HG02588 (cell line): ENCODE results near the gene RPTOR.
"Not testable (repeated sequence)": the region's sequence is repeated elsewhere in the genome, so short reads cannot be mapped to it uniquely, and the experiment has no call there.

Experiments used
- ATAC-seq: cut with Tn5 transposase; IDR thresholded peaks from one replicate; pipeline ENCODE4 v1.9.1; 2021; ENCODE audit warnings: mild to moderate bottlenecking, moderate library complexity; ENCODE audit not compliant: unreplicated experiment

RPTOR gene

DNA sequence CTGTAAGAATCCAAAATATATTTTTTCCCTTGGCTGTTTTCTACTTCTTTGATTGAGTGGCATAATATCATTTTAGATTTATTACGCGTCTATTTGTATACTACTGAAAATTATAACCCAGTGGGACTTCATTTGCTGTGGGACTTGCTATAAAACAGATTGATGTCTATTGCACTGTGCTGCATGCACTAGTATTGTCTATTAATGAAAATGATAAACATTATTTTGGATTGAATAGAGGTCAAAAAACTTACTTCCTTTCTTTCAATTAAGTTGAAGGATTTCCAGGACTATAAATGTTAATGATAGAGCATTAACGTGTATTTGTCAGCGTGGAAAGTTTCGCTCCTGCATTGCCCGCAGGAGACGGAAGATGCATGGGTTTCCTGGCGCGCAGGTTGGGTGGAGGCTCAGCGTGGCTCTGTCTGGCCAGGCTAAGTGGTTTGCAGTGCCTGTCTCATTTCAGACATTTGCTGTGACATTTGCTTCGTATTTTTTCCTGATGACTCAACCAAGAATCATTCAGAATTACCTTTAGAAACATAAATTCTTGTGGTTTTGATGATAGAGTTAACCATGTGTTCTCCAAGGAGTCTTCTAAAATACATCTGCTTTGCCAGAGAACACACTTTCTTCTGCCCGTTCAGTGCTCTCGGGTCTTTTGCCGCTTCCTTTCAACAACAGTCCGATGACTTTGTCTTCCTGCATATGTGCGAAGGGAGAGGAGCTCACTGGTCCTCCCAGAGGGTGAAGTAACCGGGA is 216.7 kb downstream of the RPTOR start:
- ATAC-seq: no peak

DNA sequence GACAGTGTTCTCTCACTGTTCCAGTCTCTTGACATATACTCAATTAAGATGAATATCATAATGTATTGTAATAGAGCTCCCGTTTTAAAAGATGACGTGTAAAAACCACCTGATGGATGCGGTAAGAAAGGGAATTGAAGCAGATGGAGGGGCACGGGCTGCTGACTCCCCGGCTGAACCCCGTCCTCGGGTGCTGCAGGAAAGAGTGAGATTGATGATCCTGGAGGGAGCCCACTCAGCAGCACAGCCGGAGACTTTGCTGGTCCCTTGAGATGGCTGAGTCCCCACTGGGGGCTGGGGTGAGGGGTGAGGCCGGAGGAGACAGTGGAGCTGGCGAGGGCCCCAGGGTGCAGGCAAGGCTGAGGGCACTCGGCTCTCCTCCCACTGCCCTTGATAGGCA is 217.4 kb downstream of the RPTOR start:
- no peak for ATAC-seq

DNA sequence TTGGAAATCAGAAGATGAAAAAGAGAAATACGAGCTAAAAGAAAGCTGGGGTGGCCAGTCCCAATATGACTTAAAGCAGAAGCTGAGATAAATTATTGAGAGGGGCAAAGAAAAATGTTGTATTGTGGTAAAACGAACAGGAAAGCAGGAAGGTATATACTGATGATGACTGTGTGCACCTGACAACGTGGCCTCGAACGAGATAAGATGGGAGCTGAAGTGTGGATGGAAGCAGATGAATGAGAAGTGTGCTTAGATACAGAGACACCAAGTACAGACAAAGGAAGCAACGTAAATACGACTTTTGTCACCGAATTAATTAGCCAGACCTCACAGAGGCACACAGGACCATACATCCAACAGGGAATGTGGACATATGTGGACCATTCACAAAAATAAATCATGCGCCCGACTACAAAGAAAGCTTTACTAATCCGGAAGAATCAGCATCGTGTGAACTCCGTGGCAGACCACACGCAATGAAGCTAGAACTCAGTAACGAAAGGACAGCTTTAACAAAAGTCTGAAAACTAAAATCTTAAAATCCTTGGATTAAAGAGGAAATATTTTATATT is 218.7 kb downstream of the RPTOR start:
- ATAC-seq: no peak

DNA sequence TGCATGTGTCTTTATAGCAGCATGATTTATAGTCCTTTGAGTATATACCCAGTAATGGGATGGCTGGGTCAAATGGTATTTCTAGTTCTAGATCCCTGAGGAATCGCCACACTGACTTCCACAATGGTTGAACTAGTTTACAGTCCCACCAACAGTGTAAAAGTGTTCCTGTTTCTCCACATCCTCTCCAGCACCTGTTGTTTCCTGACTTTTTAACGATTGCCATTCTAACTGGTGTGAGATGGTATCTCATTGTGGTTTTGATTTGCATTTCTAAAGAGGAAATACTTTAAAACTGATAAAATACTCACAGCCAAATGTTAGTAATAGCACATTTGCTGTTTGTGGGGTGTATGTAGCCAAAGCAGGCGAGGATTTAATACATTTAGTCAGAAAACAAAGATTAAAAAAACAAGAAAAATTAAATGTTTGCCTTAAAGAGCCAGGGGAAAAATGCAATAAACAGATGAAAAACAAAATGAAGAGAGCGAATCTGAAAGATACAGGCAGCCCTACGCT is 220.0 kb downstream of the RPTOR start:
- not testable (repeated sequence) for ATAC-seq

DNA sequence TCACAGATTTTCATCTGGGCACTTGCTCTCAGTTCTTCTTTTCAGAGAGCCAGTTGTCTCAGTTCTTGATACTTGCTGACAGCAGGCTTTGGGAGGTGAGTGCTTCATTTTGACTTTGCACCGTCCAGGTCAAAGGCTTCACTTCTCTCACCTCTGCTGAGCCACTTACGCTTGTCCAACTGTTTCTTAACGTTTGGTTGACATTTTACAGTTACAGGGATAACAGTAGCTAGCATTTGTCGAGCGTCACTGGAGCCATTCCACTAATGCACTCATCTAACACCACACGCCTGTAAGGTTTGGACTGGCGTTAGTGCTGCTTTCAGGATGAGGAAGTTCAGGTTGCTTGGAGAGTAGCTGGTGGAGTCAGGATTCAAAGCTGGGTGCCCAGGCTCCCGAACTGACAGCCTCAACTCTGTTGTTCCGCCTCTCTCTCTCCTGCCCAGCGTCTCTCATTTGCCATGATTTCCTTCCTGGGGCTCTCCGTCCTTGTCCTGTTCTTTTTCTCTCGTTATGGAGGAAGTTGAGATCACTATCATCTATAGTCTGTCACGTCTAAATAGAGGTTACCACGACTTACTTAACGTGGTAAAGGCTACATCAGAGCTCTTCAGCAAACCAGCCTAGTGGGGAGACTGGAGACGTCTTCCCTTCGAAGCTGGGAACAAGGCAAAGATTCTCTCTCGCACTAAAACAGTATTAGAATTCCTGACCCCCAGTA is 220.8 kb downstream of the RPTOR start:
- no peak for ATAC-seq

DNA sequence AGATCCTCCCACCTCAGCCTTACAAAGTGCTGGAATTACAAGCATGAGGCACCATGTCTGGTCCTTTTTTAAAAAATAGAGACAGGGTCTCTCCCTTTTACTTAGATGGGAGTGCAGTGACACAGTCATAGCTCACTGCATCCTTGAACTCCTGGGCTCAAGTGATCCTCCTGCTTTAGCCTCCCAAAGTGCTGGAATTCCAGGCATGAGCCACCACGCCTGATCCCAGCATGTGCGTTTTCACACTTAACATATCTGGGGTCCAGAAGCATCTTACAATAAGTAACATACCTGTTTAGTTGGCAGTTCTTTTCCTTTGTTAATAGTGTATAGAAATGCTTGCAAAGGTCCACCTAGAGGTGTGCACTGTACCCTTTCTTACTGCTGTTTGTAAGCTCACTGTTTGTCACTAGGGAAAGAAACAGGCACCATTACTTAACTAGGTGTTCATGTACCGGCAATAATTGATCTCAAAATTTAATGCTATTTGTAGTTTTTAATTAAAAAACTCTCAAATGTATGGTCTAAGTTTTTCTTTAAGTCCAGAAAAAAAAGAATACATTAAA is 221.7 kb downstream of the RPTOR start:
- ATAC-seq: no peak

DNA sequence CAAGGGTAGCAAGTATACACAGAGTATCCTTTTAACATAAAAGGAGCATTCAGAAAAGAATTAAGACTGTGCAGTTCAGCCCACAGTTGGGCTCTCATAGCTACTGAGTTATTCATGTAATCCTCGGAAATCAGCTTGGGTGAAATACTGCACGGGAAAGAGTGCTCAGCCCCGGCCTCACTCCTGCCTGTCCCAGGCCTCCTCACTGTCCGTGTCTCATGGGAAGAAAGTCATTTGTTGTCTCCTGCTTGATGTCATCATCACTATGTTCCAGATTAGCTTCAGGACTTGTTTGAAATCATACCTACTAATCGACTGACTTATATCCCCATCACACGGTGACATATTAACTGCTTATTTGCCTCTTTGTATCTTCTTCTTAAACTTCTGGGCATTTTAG is 223.8 kb downstream of the RPTOR start:
- ATAC-seq: no peak

DNA sequence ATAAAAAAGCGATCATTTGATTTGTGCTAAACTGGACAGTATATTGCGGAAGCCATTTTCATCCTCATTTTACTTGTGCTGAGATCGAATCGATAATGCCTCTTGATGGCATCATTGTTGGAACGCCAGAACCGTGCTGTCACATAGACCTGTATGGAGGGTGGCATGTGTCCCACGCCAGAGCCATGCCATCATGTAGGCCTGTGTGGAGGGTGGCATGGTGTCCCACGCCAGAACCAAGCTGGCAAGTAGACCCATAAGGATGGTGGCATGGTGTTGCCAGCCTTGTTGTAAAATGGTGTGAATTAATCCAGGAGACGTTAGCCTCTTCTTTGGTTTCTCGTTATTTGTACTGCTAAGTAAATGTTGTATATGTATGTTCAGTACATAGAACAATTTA is 224.3 kb downstream of the RPTOR start:
- no peak for ATAC-seq

DNA sequence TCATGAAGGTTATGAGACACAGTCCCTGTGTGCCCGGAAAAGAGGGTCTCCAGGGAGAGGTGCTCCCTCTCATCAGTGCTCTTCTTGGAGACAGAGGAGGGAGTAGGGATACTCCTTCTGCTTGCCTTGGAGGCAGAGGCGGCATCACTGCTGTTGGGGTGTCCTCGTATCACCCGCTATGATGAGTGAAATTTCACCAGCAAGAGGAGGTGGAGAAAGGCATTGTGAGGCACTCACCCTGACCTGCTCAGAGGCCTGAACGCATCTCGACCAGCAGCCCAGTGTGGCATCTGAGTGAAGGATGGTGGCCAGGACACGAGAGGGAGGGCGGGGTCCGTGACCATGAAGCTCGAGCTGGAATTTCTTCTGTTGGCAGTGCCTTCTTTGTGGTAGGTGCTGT is 224.9 kb downstream of the RPTOR start:
- ATAC-seq: no peak

DNA sequence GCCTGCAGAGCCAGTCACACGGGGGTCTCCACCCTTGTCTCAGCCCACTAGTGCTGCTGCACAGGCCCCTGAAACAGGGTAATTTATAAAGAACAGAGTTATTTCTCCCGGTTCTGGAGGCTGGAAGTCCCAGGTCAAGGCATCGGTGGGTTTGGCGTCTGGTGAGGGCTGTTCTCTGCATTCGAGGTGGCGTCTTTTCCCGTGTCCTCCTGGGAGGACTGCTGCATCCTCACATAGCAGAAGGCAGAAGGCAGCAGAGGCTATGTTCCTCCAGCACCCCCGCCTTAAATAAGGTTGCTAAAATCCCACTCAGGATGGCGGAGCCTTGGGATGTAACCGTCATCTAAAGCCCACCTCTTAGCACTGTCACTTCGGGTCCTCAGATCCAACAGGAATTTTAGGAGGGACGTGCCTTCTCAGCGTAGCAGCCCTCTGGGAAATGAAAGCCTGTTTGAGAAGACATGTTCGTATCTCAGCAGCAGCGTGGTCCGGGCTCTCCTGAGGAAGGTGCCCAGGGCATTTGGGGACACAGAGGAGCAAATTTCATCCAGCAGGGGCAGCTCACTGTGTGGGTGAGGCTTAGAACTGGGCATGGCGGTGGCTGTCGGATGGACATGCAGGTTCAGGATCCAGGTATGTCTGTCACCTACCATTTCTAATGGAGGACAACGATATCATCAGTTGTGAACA is 225.4 kb downstream of the RPTOR start:
- ATAC-seq: no peak

DNA sequence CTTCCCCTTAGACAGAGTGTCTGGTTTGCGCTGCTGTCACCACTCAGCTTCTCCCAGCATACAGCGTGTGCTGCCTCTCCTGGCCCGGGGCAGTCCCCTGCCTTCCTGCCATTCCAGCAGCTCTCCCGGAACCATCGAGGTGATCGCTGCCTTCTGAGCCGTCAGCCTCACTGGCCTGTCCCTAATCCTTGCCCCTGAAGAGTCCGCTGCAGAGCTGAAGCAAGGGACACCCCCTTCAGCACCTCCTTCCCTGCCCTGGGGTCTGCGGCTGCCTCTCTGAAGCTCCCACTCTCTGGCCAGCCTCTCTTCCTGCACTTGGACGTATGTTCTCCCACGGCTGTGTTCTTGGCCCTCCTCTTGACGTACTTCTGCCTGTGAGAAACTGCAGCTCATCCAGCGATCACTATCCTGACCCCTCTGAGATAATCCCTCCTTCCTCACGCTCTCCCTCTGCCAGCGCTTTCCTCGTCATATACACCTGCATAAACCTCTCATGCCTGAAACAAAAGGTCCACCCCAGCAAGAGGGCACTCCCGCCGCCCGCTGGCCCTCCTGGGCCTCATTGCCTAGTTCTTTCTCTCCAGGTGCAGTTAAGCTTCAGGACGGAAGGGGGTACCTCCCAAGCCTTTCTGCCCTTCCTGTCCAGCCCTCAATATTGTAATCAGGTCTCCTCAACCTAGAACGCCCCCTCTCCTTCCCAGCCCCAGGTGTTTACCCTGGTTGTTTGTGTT is 226.4 kb downstream of the RPTOR start:
- ATAC-seq: no peak

DNA sequence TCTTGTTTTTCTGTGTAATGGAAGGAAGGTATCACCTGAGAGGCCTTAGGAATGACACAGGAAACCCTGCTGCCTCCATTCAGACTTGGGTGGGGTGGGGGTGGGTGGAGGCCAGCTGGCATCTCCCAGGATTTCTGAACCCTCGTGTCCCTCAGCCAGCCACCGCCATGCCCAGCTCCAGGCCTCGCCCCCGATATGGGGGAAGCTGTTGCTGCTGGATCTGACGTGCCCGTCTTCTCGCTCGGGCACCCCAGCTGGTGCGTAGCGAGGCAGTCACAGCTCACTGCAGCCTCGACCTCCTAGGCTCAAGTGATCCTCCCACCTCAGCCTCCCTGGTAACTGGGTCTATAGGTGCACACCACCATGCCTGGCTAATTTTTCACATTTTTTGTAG is 227.0 kb downstream of the RPTOR start:
- ATAC-seq: no peak

DNA sequence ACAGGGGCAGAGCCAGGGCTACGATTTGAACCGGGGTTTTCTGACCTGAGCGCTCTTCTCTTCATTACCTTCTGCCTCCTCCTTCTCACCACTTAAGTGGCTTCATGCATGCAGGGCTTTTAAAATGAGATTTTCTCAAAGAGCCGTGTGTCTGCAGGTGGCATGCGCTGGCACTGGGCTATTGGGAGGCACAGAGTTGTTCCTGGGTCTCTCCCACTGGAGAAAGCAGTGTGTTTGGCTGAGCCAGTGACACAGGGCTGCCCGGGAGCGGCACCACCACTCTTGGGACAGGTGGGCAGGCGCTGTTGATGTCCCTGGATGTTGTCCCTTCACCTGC is 228.2 kb downstream of the RPTOR start:
- ATAC-seq: no peak

DNA sequence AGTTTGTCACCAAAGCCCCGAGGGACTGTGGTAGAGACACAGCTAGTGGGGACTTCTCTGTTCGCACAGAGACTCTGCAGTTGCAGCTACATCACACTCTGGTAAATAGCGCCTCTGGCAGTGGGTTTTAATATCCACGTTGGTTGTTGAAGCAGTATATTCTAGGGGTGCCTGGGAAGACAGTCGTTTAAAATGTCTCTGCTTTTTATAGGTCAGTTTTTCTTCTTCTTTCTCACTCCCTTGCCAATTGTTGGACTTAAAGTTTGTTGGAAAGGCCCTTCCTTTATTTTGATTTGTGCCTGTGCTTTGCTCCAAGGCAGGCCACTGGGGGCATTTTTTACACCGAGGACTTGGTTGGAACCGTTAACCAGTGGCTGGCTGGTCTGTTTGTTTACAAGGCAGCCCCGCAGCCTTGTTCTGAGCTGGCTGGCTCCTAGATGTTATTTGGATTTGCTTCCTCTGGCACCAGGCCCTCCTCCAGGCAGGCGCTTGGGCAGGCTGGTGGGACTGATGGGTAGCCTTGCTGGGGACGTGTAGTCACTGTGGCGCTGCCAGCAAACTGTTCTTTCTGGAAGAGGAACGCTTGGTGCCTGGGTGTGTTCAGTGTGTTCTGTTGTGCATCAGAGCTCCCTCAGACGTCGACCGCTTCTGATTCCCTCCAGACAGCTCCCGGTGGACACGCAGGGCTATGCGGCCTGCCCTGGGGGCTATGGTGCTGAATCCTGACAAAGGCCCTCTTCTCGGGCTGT is 228.8 kb downstream of the RPTOR start:
- no peak for ATAC-seq

DNA sequence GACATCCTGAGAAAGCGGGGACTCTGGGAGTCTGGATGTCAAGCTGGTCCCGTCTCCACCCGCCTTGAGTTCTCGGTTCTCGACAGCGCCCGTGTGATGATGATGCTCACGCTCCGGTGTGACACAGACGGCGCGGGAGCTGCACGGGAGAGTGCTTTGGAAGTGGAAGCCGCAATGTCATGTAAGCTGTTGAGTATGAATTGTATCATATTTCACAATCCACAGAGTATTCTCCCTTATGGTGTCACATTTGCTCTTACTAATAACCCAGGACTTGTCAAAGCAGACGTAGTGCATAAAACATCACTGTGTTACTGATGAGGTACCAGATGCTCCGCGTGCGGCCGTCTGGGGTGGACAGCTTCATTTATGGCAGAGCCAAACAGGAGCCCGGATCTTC is 229.5 kb downstream of the RPTOR start:
- ATAC-seq: no peak

DNA sequence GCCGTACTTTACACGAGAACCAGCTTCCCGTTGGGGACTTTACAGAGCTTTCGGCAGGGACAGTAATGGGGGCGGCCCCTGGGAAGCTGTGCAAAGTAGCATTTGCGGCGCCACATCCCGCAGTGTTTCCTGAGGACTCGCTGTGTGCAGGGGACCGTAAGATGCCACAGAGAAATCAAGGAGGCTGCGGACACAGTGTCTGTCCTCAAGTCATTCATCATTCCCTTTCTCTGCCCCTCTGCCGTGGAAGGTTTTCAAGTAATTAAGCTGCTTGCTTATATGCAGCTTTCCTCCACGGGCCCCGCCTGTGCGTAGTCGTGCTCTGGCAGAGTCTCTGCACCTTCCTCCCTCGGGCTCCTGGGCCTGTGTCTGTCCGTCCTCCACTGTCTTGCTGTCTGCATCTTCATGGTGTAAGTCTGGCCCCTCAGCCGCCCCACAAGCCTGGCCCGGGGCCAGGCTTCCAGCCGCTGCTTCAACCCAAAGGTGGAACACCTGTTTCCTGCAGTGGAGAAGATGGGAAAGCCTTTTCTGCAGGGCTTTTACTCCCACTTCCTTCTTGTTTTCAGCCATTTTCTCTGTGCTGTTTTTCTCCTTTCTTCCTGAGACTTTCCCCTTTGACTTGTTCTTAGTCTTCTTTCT is 230.1 kb downstream of the RPTOR start:
- no peak for ATAC-seq

DNA sequence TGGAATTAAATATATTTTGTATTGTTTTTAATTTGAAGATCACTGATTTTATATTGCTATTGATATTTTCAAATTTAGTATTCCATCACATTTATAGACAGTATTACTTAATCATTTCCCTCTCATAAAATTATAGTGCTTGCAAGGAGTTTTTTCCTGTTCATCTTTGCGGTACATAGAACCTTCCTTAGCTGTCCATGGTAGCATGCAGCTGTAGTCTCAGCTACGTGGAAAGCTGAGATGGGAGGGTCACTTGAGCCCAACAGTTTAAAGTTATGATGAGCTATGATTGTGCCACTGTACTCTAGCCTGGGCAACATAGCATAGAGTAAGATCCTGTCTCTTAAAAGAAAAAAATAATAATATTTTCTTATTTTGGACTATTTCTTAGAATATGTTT is 231.2 kb downstream of the RPTOR start:
- no peak for ATAC-seq

DNA sequence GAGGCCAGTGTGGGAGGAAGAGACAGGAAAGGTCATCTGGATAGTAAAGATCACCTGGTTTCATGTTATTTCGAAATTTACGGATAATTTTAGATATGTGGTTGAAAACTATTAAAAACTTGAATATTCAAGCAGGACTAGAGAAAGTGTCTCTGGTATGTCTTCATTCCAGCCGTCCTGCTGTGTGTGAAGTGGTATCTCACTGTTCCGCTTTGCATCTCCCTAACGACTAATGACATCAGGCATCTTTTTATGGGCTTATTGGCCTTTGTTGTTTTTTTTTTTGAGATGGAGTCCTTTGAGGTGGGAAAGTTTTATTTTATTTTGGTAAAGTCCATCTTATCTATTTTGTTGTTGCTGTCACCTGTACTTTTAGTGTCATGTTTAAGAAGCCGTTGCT is 232.6 kb downstream of the RPTOR start:
- no peak for ATAC-seq

DNA sequence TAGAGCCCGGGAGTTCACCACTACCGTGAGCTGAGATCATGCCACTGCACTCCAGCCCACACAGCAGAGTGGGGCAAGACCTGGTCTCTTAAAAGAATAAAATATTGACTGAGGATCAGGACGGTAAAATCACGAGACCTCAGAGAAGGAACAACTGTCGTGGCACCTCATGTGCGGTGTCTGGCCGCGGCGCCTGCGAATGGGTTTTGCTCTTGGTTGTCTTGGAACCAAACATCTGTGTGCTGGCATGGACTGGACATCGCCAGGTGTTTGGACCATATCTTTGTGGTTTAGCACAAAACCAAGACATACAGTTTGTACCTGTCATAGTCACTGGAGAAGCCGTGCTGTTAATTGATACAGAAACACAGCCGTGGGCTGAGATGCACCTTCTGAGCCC is 234.1 kb downstream of the RPTOR start:
- no peak for ATAC-seq
